Activated CD4-positive, alpha-beta T cell treated with anti-CD3 and anti-CD28 coated beads, Interleukin-2, amount 50 U/mL, for 24 hours (primary cell): ENCODE measurements around the gene ITGB5.
"Not testable (repeated sequence)": the region's sequence is repeated elsewhere in the genome, so short reads cannot be mapped to it uniquely, and the experiment has no call there.

ENCODE experiments used
- DNase-seq, 2 donors: peaks; one replicate each; pipeline ENCODE4 v3.0.0-alpha.2; 2020; ENCODE audit warnings: low read depth in 1 of 2, low spot score in 1 of 2

The ITGB5 gene

DNA sequence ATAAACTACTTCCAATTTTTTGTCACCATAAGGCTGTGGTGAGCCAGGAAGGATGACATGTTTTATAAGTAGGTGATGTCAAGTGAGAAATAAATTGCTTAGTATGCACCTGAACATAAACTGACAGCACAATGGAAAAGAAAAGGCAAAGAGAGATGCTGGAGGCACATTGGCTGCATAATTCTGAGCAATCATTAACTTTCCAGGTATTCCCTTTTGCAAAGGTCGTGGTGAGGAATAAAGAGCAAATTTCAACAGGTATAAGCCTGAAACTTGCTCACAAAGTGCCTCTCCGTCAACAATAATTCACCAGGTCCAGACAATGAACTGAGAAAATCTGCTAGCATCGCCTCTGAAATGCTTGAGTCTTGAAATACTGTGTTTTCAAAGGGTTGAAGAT lies 48.2 kb downstream of the ITGB5 start:
- no peak for DNase-seq

DNA sequence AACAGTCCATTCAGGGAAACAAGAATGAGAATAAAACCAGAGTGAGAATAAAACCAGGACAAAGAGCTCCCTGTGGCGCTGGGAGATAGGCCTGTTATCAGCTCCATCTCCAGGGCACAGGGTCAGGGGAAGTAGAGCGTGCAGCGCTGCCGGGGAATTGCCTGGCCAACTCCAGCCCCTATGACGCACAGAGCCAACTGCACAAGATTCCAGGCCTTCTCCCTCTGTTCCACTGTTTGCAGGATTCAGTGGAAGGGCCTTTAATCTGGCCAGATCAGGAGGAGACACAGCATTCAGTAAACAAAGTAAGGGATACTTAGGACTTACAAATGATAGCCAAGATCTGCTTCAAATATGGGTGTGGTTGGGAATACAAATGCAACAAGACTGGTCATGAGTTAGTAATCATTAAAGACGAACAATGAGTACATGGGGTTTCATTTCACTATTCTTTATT lies 49.4 kb downstream of the ITGB5 start:
- DNase-seq: no peak

- DNase-seq: no peak
Observed at GRCh38 chr3:124837065-124837464, 50.1 kb downstream of the ITGB5 start.

DNA sequence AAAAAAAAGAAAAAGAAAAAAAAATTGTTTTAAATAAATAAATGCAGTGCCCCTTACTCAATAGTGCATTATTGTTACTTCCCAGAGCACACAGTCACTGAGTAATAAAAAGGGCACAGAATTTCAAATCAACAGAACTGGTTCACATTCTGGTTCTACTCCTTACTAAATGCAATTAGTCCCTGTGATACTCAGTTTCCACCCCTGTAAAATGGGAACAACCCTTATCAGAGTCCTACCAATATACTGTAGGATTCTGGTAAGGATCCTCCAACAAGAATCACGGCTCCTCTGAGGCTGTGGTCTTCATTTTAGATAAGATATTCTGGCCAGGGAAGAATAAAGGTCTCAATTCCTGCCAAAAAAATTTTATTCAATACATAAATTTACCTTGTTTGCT lies 50.7 kb downstream of the ITGB5 start:
- DNase-seq: no peak

- peak; percentile 6 to 32 for DNase-seq
Observed at GRCh38 chr3:124834723-124835718, 52.1 kb downstream of the ITGB5 start.

GRCh38 chr3:124833710-124834332 lies 53.3 kb downstream of the ITGB5 start:
- no peak for DNase-seq

GRCh38 chr3:124832782-124833709 lies 54.1 kb downstream of the ITGB5 start:
- DNase-seq: no peak

DNA sequence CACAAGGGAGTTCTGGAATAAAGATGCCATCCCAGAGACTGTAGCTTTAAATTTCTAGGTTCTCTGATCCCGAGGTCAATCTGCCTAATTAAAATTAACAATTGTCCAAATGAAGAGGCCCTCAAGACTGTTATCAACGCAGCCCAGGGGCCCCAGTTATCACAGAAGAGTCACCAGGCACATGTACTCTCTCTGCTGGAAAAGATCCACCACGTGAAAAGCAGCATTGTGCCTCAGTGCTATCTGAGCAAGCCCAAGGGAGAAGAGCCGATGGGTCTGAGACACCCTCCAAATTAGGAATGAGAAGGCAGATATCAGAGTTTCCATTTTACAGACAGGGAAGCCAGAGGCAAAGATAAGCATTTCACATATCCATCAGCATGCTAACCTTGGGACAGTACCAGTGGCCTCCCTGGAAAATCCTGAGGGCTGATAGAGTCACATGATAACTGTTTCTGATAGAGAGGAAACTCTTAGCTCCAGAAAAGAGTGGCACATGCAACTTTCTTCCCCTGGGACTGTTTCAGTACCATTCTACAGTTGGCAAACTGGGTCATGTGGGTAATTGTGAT lies 55.5 kb downstream of the ITGB5 start:
- no peak for DNase-seq

- DNase-seq: no peak
Observed at GRCh38 chr3:124829819-124830554, 57.2 kb downstream of the ITGB5 start.

- no peak for DNase-seq
Observed at GRCh38 chr3:124829178-124829818, 57.9 kb downstream of the ITGB5 start.

- not testable (repeated sequence) for DNase-seq
Observed at GRCh38 chr3:124827476-124828206, 59.5 kb downstream of the ITGB5 start.

- DNase-seq: no peak
Observed at GRCh38 chr3:124826703-124827102, 60.5 kb downstream of the ITGB5 start.

DNA sequence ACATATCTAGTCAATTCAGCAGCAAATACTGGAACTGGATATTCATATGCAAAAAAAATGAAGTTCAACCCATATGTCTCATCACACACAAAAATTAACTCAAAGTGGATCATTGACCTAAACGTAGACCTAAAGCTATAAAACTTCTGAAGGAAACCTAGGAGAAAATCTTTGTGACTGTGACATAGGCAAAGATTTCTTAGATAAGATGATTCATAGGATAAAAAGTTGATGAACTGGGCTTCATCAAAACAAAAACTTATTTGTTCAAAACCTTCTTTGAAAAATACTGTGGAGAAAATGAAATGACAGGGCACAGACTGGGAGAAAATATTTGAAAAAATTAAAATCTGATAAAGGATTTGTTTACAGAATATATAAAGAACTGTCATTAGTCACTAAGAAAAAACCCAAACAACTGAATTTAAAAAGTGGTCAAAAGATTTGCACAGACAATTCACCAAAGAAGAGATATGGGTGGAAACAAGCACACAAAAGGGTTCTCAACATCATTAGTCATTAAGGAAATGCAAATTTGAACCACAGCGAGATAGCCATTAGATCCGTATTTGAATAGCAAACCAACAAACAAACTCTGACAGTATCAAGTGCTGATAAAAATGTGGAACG lies 62.8 kb downstream of the ITGB5 start:
- DNase-seq: no peak

GRCh38 chr3:124823648-124824047 lies 63.5 kb downstream of the ITGB5 start:
- no peak for DNase-seq

- no peak for DNase-seq
Observed at GRCh38 chr3:124823206-124823605, 64.0 kb downstream of the ITGB5 start.

DNA sequence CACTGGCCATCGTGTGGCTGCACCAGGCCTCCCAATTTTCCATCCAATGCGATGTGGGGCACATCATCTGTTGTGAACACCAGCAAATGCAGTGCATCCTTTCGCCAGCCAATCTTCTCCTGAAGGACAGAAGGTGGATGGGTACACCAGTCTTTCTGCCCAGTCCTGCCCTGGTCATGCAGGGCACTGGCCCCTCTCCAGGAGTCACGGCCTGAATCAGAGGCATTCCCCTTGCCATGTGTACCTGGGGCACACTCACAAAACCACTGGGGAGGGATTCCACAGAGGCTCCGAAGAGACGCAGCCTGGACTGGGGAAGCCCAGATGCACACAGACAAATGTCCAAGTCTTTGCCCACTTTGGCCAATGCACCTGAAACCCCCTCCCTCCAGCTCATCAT lies 65.8 kb downstream of the ITGB5 start:
- no peak for DNase-seq

DNA sequence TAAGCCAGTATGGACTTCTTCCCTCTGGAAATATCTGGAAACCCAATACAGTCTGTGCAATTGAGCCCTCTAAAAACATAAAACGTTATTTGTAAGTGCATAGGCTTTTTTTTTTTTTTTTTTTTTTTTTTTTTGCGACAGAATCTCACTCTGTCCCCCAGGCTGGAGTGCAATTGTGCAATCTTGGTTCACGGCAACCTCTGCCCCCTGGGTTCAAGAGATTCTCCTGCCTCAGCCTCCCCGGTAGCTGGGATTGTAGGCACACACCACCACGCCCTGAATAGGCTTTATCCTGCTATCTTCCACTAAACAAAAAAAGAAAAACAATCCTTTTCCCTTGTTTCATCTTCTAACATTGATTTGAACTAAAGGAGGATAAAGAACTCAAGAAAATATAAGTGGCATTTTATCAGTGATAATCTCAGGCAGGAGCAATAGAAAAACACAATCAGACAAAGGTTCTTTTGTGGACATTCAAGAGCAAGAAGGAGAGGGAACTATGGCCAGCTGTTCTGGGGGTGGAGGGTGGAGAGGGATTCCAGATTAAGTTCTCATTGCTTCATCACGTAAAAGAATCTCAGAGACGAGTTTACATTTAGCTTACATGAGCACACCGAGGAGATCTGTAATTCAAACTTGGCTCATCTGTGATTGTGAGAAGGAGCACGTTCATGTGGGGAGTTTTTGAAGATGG lies 68.6 kb downstream of the ITGB5 start:
- no peak for DNase-seq

- no peak for DNase-seq
Observed at GRCh38 chr3:124817079-124817478, 70.1 kb downstream of the ITGB5 start.
